Daoy (cell line): ENCODE data around the gene MLXIPL. TPM values are rescaled to one million over a fixed set of nuclear protein-coding genes. Genes with fewer than 3 reads are reported as not detected.
"Not testable (repeated sequence)": the region's sequence is repeated elsewhere in the genome, so short reads cannot be mapped to it uniquely, and the experiment has no call there.

Experiments used
- DNase-seq: peaks from one replicate; pipeline ENCODE4 v3.0.0-alpha.2; 2015; ENCODE audit warnings: low read depth
- total RNA-seq: library from RNA; depleted of rRNA; stranded (reverse); fragments of >200 nt; shearing (Covaris generic); gene quantifications from 2 replicates; pipeline ENCODE4 v1.2.3, GENCODE V29; 2014; rRNA removed

The MLXIPL gene
- total RNA-seq, 1 experiment from 2014 or later, result 5.4 TPM

DNA sequence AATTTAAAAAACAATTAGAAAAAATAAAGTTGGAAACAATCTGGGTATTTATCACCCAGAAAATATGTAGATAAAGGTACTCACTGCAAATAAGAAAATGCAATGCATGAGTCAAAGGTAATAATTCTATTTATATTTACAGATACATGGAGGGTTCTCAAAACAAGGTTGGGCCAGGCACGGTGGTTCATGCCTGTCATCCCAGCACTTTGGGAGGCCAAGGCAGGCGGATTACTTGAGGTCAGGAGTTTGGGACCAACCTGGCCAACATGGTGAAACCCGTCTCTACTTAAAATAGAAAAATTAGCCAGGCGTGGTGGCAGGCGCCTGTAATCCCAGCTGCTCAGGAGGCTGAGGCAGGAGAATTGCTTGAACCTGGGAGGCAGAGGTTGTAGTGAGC lies 74.2 kb downstream of the MLXIPL start:
- not testable (repeated sequence) for DNase-seq

DNA sequence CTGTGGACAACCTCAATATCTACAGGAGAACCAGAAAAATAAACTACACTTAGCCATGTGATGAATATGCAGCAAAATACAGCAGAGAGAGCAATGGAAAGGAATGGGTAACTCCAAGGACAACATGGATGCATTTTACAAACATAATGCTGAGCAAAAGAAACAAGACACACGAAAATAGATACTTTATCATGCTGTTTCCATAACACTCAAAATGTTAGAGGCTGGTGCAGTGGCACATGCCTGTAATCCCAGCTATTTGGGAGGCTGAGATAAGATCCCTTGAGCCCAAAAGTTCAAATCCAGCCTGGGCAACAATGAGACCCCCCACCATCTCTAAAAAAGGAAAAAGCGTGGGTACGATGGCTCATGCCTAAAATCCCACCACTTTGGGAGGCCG lies 75.1 kb downstream of the MLXIPL start:
- no peak for DNase-seq

DNA sequence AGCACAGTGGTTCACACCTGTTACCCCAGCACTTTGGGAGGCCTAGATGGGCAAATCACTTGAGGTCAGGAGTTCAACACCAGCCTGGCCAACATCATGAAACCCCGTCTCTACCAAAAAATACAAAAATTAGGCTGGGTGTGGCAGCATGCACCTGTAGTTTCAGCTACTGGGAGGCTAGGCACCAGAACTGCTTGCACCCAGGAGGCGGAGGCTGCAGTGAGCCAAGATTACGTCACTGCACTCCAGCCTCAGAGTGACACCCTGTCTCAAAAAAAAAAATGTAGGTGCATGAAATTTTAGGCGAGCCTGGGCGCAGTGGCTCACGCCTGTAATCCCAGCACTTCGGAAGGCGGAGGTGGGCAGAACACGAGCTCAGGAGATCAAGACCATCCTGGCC lies 76.5 kb downstream of the MLXIPL start:
- no peak for DNase-seq

DNA sequence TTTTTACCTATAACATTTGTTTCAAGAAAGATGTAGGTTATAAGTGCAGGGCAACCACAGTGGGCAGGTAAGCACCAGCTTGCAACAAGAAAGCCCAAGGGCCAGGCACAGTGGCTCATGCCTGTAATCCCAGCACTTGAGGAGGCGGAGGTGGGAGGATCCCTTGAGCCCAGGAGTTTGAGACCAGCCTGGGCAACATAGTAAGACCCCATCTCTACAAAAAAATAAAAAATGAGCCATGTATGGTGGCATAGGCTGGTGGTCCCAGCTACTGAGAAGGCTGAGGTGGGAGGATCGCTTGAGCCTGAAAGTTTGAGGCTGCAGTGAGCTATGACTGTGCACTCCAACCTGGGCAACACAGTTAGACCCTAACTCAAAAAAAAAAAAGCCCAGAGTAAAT lies 79.6 kb downstream of the MLXIPL start:
- no peak for DNase-seq

Other genes with a start within 250 kb of the MLXIPL start
- gene FZD9, start 190.7 kb downstream of the MLXIPL start, total RNA-seq, result 1.7 and 3.5 TPM in 2 replicates
- 133 and 169 TPM in 2 replicates for gene BAZ1B, start 102.2 kb downstream of the MLXIPL start, total RNA-seq
- 56.7 and 66.7 TPM in 2 replicates for gene BCL7B, start 66.8 kb downstream of the MLXIPL start, total RNA-seq
- gene TBL2, start 45.9 kb downstream of the MLXIPL start, total RNA-seq, result 70.2 and 101 TPM in 2 replicates
- 3.7 and 4.6 TPM in 2 replicates for gene VPS37D, start 43.3 kb upstream of the MLXIPL start, total RNA-seq
- 0.06 and 1.0 TPM in 2 replicates for gene DNAJC30, start 58.9 kb upstream of the MLXIPL start, total RNA-seq
- gene BUD23, start 59.1 kb upstream of the MLXIPL start, total RNA-seq, result 160 and 173 TPM in 2 replicates
- 65.7 and 133 TPM in 2 replicates for gene STX1A, start 95.1 kb upstream of the MLXIPL start, total RNA-seq
- 24.2 and 30.0 TPM in 2 replicates for gene ABHD11, start 114.3 kb upstream of the MLXIPL start, total RNA-seq
- 0.11 TPM in 1 of 2 replicates, not detected in the other for gene CLDN3, start 145.7 kb upstream of the MLXIPL start, total RNA-seq
- gene CLDN4, start 206.5 kb upstream of the MLXIPL start, total RNA-seq, result 0.15 and 1.4 TPM in 2 replicates
- 0.48 and 2.3 TPM in 2 replicates for gene METTL27, start 218.0 kb upstream of the MLXIPL start, total RNA-seq
- gene TMEM270, start 236.6 kb upstream of the MLXIPL start, total RNA-seq, result 0.69 and 1.5 TPM in 2 replicates